Measurements from ENCODE around the gene TNFRSF1A.

- TF ChIP-seq, protein P1, sequence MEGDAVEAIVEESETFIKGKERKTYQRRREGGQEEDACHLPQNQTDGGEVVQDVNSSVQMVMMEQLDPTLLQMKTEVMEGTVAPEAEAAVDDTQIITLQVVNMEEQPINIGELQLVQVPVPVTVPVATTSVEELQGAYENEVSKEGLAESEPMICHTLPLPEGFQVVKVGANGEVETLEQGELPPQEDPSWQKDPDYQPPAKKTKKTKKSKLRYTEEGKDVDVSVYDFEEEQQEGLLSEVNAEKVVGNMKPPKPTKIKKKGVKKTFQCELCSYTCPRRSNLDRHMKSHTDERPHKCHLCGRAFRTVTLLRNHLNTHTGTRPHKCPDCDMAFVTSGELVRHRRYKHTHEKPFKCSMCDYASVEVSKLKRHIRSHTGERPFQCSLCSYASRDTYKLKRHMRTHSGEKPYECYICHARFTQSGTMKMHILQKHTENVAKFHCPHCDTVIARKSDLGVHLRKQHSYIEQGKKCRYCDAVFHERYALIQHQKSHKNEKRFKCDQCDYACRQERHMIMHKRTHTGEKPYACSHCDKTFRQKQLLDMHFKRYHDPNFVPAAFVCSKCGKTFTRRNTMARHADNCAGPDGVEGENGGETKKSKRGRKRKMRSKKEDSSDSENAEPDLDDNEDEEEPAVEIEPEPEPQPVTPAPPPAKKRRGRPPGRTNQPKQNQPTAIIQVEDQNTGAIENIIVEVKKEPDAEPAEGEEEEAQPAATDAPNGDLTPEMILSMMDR (IDR thresholded peaks at IDR 0.05), result no peak
- no peak for TF ChIP-seq POLR2A (IDR thresholded peaks at IDR 0.05)
These were observed 49.1 kb upstream of the TNFRSF1A start for GRCh38 chr12:6391013-6391412.
